ENCODE measurements around the gene GPATCH1.

DNA sequence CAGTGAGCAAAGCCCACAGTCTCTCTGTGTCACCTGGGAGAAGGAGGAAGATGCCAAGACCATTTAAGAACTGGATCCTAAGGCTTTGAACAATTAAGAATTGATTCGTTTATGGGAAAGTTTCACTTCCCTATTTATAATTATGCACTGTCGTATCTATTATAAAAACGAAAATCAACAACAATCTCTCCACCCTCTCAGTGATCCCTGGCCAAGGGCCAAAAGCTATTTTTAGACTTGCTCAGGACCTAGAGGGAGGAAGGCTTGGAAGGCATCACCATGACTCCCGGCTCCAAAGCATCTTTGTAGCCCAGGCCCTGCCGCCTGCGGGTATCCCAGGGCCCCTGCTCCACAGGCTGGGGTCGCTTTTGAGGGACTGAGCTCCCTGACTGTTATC is 17.6 kb upstream of the GPATCH1 start:
- TF ChIP-seq, protein P1, sequence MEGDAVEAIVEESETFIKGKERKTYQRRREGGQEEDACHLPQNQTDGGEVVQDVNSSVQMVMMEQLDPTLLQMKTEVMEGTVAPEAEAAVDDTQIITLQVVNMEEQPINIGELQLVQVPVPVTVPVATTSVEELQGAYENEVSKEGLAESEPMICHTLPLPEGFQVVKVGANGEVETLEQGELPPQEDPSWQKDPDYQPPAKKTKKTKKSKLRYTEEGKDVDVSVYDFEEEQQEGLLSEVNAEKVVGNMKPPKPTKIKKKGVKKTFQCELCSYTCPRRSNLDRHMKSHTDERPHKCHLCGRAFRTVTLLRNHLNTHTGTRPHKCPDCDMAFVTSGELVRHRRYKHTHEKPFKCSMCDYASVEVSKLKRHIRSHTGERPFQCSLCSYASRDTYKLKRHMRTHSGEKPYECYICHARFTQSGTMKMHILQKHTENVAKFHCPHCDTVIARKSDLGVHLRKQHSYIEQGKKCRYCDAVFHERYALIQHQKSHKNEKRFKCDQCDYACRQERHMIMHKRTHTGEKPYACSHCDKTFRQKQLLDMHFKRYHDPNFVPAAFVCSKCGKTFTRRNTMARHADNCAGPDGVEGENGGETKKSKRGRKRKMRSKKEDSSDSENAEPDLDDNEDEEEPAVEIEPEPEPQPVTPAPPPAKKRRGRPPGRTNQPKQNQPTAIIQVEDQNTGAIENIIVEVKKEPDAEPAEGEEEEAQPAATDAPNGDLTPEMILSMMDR (IDR thresholded peaks at IDR 0.05; ENCODE audit: borderline replicate concordance, extremely low read depth, low read length, poor library complexity, severe bottlenecking), result no peak
- no peak for TF ChIP-seq EZH2 (IDR thresholded peaks at IDR 0.05; ENCODE audit: borderline replicate concordance, low read depth, low read length, severe bottlenecking)
